HUES48 (cell line): Measurements from ENCODE around the gene PGGHG.

ENCODE experiments used
- H3K27ac ChIP-seq: one replicate; pipeline ENCODE4 v1.7.0; 2013; ENCODE audit warnings: low read depth, low read length, inconsistent platforms
- H3K27me3 ChIP-seq: 2 replicates; pipeline ENCODE4 v1.6.1; 2013; ENCODE audit warnings: mild to moderate bottlenecking, low read length; ENCODE audit not compliant: control insufficient read depth, insufficient read depth
- H3K36me3 ChIP-seq: 2 replicates; pipeline ENCODE4 v1.6.1; 2013; ENCODE audit warnings: low read length; ENCODE audit not compliant: control insufficient read depth, insufficient read depth
- H3K4me1 ChIP-seq: 2 replicates; pipeline ENCODE4 v1.6.1; 2013; ENCODE audit warnings: mild to moderate bottlenecking, low read length; ENCODE audit not compliant: control insufficient read depth, insufficient read depth
- H3K4me3 ChIP-seq: 2 replicates; pipeline ENCODE4 v1.5.1; 2013; ENCODE audit warnings: mild to moderate bottlenecking, low read depth, low read length
- H3K9ac ChIP-seq: 2 replicates; pipeline ENCODE4 v1.6.1; 2013; ENCODE audit warnings: mild to moderate bottlenecking, low read depth, low read length, moderate library complexity
- H3K9me3 ChIP-seq: 2 replicates; pipeline ENCODE4 v1.6.1; 2013; ENCODE audit warnings: low read length; ENCODE audit not compliant: control insufficient read depth, insufficient read depth

Gene PGGHG

DNA sequence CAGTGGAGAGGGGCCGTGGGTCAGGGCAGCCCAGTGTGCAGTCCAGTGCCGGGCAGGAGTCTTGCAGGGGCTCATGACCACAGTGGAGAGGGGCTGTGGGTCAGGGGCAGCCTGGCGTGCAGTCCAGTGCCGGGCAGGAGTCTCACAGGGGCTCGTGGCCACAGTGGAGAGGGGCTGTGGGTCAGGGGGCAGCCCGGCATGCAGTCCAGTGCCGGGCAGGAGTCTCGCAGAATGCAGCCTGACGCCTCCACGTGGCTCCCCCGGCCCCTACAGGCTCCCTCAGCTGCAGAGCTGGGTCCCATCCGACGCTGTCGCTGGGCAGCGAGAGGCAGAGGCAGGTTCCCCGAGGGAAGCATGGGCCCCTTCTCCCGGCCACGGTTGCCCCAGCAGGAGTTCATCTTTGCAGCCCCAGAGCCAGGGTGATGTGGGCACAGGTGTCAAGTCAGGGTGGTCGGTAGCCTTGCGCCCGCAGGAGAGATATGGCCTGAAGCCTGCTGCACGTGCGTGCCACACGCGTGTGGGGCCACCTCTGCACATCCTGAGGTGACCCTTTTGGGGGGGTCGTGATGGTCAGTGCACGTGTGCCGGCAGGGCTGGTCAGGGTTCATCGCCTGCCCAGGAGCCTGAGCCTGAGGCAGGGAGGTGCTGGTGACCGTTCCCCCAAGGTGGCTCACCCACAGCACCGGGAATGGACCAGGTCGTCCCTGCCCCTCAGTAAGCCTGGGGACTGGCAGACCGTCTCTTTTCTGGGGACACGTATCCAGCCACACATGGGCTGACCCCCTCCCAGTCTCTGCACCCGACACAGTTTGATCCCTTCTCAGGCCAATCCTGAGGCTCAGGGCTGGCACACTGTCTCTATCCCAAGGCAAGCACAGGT, 7.5 kb downstream of the PGGHG start:
- H3K27me3 ChIP-seq, result no peaks in the 10 kb centered on the region
- H3K9ac ChIP-seq, result no peak overlapping the region
- H3K4me1 ChIP-seq, result peaks cover 11% of the 10 kb centered on the region
- H3K36me3 ChIP-seq, result peaks cover 31% of the 10 kb centered on the region
- H3K27ac ChIP-seq, result no peak overlapping the region
- no peaks in the 10 kb centered on the region for H3K9me3 ChIP-seq
- H3K4me3 ChIP-seq, result no peak overlapping the region

DNA sequence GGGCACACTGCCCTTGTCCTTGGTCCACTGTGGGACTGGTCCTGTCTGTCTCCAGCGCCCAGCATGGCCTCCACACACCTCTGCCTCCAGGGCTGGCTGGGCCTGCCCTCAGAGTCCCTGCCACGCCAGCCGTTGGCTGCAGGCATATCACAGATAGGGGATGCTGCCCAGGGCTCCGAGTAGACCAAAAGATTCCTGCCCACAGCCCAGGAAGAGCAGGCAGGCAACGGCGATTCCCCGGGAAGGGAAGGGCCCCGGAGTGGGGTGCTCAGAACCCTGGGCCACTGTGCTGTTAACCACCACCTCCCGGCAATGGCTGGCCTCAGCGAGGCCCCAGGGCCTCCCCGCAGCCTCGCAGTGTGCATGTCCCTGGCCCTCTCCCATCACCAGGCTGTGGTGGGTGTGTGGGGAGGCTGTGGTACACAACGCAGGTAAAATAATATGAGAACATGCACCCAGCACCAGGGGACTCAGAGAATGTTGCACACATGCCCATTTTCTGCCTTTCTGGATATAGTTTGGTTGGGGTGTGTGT, 8.2 kb downstream of the PGGHG start:
- Histone ChIP-seq H3K36me3 (peaks cover 31% of the 10 kb centered on the region), H3K9me3 (no peaks in the 10 kb centered on the region), H3K4me3 (no peak overlapping the region), H3K9ac (no peak overlapping the region), H3K27ac (no peak overlapping the region), H3K27me3 (no peaks in the 10 kb centered on the region), H3K4me1 (peaks cover 10% of the 10 kb centered on the region)

DNA sequence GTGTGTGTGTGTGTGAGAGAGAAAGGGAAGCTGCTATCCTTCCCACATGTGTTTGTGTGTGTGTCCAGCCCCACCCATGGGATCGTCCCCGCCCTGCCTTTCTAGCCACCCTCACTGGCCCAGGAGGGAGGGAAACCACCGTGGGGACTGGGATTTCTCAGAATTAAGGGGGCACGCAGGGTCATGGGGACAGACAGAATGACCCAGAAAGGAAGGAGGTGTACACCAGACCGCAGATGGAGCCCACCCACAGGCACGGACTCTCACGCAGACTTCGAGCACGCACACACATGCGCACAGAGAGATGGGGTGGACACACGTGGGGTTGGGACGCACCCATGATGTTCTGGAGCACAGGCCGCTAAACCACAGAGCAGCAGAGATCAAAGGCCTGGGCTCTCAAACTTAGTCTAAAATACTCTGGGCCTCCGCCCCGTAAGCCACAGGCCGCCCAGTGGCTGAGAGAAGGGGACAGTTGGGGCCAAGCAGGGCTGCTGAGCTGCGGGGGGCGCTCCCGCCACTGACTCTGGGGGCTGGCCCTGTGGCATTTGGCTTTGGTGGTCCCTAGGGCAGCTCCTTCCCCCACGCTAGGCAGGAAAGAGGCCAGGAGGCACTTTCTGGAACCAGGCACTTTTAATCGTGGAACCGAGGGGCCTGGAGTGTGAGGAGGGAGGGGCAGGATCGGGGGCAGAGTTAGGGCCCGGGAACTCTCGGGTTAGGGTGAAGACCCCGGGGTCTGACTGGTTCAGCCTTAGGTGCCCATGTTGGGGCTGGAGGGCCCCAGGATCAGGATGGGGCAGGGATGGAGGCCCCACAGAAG, 8.9 kb downstream of the PGGHG start:
- Histone ChIP-seq H3K27ac (no peak overlapping the region), H3K27me3 (no peaks in the 10 kb centered on the region), H3K4me1 (peaks cover 10% of the 10 kb centered on the region), H3K9me3 (no peaks in the 10 kb centered on the region), H3K36me3 (peaks cover 26% of the 10 kb centered on the region), H3K9ac (no peak overlapping the region), H3K4me3 (no peak overlapping the region)

DNA sequence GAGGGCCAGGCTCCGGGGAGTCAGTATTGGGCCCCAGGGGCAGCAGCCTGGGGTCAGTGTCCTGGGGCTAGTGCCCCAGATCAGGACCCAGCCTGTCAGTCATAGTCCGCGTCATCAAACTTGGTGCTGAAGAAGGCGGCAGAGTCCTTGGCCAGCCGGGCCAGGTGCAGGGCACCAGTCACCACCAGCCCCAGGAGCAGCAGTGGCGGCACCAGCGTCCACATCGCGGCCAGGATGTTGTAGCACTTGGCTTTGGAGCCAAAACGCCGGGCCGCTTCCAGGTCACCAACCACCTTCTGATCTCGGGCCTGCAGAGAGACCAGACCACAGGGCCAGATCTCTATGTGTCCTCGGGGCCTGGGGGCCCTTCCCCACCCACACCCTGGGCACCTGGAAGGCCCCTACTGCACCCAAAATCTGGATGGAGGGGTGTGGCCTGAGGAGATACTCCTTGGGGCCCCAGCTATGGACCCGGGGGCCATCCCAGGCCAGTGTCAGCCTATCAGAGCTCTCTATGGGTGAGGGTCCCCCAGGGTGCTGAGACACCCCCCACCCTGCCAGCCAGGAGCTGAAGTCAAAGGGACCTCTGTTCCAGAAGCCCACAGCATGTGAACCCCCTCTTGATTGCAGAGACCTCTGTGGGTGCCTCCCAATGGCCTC, 9.6 kb downstream of the PGGHG start:
- no peak overlapping the region for H3K9ac ChIP-seq

DNA sequence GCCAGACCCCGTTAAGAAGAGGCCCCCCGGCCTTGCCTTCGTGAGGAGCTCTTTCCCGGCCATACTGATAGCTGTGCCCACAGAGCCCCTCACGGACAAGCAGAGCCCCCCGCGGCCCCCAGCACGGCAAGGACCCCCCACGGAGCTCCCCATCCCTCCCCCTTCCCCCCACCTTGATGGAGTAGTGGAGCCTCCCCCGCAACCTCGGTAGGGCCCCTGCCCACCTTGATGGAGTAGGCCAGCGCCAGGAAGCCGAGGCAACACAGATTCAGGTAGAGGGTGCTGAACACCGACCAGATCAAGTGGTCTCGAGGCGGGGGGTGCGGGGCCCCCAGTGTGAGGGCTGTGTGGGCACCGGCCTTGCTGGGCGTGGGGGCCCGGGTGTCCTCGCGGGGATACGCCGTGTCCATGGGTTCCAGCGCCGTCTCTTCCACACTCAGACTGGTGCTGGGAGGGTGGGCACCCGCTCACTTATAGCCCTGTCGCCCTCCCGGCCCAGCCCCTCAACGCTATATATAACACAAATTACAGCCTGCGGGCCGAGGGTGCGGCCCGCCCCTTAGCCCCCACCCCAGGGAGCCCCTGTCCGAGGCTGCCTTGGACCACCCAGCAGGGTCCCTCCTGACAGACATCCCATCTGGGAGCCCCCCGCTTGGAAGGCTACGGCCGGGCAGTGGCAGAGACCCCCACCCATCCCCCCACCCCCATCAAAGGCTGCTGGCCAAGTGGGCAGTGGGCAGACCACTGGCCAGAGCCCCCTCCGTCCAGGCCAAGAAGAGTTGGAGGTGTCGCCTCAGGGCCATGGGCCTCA, 10.4 kb downstream of the PGGHG start, which contains the start of gene IFITM5:
Gene IFITM5 (minus strand): TSS at position 446 of the 811 bp plus-strand sequence. CDS start 36 bp downstream, at position 410.
- Histone ChIP-seq H3K27me3 (no peaks in the 10 kb centered on the region), H3K36me3 (peaks cover 12% of the 10 kb centered on the region), H3K9me3 (no peaks in the 10 kb centered on the region), H3K27ac (no peak within 1 kb of the TSS), H3K9ac (peak within 1 kb of the TSS; percentile 14; the same call in 1 of the 2 replicates), H3K4me1 (peaks cover 10% of the 10 kb centered on the region), H3K4me3 (no peak within 1 kb of the TSS)

More for the DNA sequence above, 9.6 kb downstream of the PGGHG start:
- Histone ChIP-seq H3K27ac (no peak overlapping the region), H3K4me1 (peaks cover 10% of the 10 kb centered on the region), H3K4me3 (no peak overlapping the region), H3K36me3 (peaks cover 20% of the 10 kb centered on the region), H3K9me3 (no peaks in the 10 kb centered on the region), H3K27me3 (no peaks in the 10 kb centered on the region)

DNA sequence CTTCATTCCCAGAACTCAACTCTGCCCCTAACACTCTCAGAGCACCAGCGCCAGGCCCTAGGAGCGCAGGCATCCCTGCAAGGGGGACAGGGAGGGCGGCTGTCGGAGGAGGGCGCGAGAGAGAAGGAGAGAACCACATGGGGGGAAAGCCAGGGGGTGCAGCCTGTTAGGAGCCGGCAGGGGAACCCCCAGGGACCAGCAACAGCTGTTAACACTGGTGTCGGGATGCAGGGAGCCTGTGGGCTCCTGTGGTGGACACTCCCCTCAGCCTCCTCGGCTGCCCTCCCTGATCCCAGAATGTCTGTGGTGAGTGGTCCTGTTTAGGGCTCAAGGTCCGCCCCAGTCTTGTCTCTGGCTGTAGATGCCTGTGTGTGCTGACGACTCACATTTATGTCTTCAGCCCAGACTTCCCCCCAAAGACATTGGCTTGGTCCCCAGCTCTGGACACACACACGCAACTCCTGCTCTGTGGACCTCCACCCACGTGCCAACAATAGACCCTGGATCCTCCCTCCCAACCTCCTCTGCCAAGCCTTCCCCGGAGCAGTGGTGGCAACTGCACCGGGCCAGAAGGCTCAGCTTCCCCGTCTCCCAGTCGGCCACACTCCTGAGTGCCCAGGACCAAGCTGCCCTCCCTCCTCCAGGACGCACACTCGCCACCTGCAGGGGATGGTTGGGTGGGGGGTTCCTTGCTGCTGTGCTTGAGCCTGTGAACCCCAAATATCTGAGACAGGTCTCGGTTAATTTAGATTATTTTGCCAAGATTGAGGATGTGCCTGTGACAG, 11.2 kb downstream of the PGGHG start:
- Histone ChIP-seq H3K4me3 (no peak overlapping the region), H3K4me1 (peaks cover 14% of the 10 kb centered on the region), H3K9me3 (no peaks in the 10 kb centered on the region), H3K27me3 (no peaks in the 10 kb centered on the region), H3K27ac (no peak overlapping the region), H3K36me3 (peaks cover 5% of the 10 kb centered on the region), H3K9ac (peak overlapping the region; percentile 14; the same call in 1 of the 2 replicates)

DNA sequence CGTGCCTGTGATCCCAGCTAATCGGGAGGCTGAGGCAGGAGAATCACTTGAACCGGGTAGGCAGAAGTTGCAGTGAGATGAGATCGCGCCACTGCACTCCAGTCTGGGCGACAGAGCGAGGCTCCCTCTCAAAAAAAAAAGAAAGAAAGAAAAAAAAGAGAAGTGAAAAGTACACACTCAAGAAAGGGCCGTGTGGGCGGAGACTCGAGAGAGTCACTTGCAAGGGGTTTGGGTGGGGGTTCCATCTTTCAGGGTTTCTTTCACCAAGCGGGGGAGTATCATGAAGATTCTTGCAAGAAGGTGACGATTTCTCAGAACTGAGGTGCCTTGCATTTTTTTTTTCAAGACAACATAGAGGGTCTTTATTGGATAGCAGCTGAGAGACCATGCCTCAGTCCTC, 14.4 kb downstream of the PGGHG start:
- peaks cover 38% of the 10 kb centered on the region for H3K4me1 ChIP-seq
- no peaks in the 10 kb centered on the region for H3K9me3 ChIP-seq
- H3K9ac ChIP-seq, result no peak overlapping the region

DNA sequence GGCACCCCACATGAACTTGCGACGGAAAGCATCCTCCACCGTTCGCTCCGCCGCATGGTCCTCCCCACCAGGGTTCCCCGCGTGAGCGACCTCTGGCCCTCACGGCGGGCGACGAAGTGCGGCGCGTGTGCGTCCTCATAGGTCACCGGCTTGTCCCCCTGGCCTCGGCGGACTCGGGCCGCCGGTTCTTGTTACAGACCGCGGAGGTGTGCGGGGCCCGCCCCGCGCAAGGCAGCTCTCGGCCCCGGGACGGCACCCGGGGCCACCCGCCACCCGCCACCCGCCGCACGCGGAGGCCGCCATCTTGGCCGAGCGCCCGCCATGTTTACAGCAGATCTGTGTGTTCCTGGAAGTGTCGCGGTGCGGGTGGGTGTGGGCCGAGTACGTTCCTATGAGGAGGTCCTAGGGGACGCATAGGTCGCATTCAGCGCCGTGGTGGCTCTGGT, 15.2 kb downstream of the PGGHG start:
- H3K27ac ChIP-seq, result no peak overlapping the region

More for the DNA sequence above, 14.4 kb downstream of the PGGHG start:
- Histone ChIP-seq H3K27me3 (no peaks in the 10 kb centered on the region), H3K4me3 (no peak overlapping the region), H3K36me3 (no peaks in the 10 kb centered on the region), H3K27ac (no peak overlapping the region)

DNA sequence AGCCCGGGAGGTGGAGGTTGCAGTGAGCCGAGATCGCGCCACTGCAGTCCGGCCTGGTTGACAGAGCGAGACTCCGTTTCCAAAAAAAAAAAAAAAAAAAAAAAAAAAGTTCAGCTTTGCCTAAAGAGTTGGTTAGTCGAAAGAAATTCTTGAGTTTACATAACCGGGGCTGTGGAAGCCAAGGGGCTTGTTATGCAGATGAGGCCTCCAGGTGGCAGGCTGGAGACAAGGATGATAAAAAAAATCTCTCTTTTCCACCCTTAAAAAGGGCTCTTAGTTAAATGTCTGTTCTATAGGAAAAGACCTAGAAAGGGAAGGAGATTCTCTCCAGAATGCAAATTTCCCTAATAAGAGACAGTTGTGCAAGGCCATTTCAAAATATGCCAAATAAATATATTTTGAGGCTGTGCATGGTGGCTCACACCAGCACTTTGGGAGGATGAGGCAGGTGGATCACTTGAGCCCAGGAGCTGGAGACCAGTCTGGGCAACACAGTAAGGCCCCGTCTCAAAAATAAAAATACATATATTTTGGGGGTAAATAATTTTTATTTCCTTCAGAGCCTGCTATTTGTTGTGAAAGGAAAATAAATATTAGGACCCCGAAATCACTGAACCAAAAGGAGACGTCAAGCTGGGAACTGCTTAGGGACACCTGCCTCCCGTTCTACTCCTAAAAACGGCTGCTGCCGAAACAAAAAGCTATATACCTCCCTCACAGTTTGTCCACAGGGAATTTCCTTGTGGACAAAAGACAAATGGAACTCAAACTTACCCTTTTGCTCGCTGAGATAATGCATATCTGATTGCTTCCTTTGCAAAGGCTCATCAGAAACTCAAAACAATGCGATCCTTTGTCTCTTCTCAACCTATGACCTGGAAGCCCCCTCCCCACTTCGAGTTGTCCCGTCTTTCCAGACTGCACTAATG, 16.3 kb downstream of the PGGHG start:
- Histone ChIP-seq H3K4me3 (peak overlapping the region; percentile 37; the same call in 1 of the 2 replicates), H3K9me3 (no peaks in the 10 kb centered on the region), H3K27me3 (no peaks in the 10 kb centered on the region), H3K36me3 (no peaks in the 10 kb centered on the region), H3K27ac (peak overlapping the region; percentile 91), H3K9ac (peak overlapping the region; percentile 57; the same call in 1 of the 2 replicates), H3K4me1 (peaks cover 47% of the 10 kb centered on the region)

More for the DNA sequence above, 15.2 kb downstream of the PGGHG start:
- no peaks in the 10 kb centered on the region for H3K27me3 ChIP-seq
- no peaks in the 10 kb centered on the region for H3K36me3 ChIP-seq
- H3K9me3 ChIP-seq, result no peaks in the 10 kb centered on the region
- peaks cover 41% of the 10 kb centered on the region for H3K4me1 ChIP-seq
- no peak overlapping the region for H3K4me3 ChIP-seq
- no peak overlapping the region for H3K9ac ChIP-seq
